Left cardiac atrium (tissue), 4 donors: ENCODE results near the gene TANC1. TPM values are rescaled to one million over a fixed set of nuclear protein-coding genes. Genes with fewer than 3 reads are reported as not detected.

Source experiments
- ATAC-seq, 2 donors: fragments of 200-7000 bp; cut with Tn5 transposase; one replicate each; pipeline ENCODE4 v1.9.1; 2020; ENCODE audit warnings: mild to moderate bottlenecking in 2 of 2, moderate library complexity in 2 of 2
- DNase-seq: peaks from one replicate; pipeline ENCODE4 v3.0.0-alpha.2; 2020
- intact Hi-C, 2 donors: fragments of 100-400 bp; cut with DNase I; formaldehyde crosslinking; loops; one replicate each; pipeline versions ENCODE4 v1.14.1 to v1.15.1; 2022 to 2023
- total RNA-seq, 2 donors: library from RNA; stranded (reverse); fragmentation: NEBNext Ultra II Directional; extraction: Animal tissue kit (Norgen Biotek cat#: 25700); gene quantifications; one replicate each; pipeline ENCODE4 v1.2.1, GENCODE V29; 2021
- donor health status: DM: no; HTN: yes; CAD: no.
- donor health status: DM: no; HTN: yes; CAD: no; lungs with severe emphysema.
- donor health status: DM: yes; HTN: yes; CAD: no.
- donor health status: Dilated cardiomyopathy.

The TANC1 gene
- total RNA-seq, 2 donors from 2014 or later = 38.6 to 80.7 TPM

- DNase-seq = no peak
- intact Hi-C loops = no loop called here
- ATAC-seq = no peak
Measured at GRCh38 chr2:159070235-159070634, 101.8 kb downstream of the TANC1 start.

- intact Hi-C loops = no loop called here
- no peak for DNase-seq
Measured at GRCh38 chr2:159071190-159071915, 102.9 kb downstream of the TANC1 start.

GRCh38 chr2:159072795-159073194 lies 104.4 kb downstream of the TANC1 start:
- intact Hi-C loops = no loop called here

More at GRCh38 chr2:159071190-159071915, 102.9 kb downstream of the TANC1 start:
- ATAC-seq = no peak

GRCh38 chr2:159073256-159073655 lies 104.8 kb downstream of the TANC1 start:
- DNase-seq = no peak
- no peak for ATAC-seq
- intact Hi-C loops = no loop called here

More at GRCh38 chr2:159072795-159073194, 104.4 kb downstream of the TANC1 start:
- no peak for ATAC-seq
- no peak for DNase-seq

GRCh38 chr2:159074605-159075004 lies 106.2 kb downstream of the TANC1 start:
- intact Hi-C loops = no loop called here
- DNase-seq = no peak
- ATAC-seq = no peak

- intact Hi-C loops = no loop called here
- ATAC-seq = no peak
- DNase-seq = no peak
Measured at GRCh38 chr2:159075727-159076126, 107.3 kb downstream of the TANC1 start.

GRCh38 chr2:159076241-159076640 lies 107.8 kb downstream of the TANC1 start:
- intact Hi-C loops = no loop called here
- DNase-seq = no peak
- ATAC-seq = peak; percentile 70 to 85

GRCh38 chr2:159077869-159078268 lies 109.4 kb downstream of the TANC1 start:
- ATAC-seq (no peak), DNase-seq (no peak)
- intact Hi-C loops = no loop called here

- DNase-seq (no peak), ATAC-seq (no peak)
- intact Hi-C loops = no loop called here
Measured at GRCh38 chr2:159078443-159078842, 110.0 kb downstream of the TANC1 start.

- DNase-seq (no peak), ATAC-seq (no peak)
- intact Hi-C loops = no loop called here
Measured at GRCh38 chr2:159080641-159081040, 112.2 kb downstream of the TANC1 start.

- DNase-seq = no peak
- ATAC-seq = no peak
- intact Hi-C loops = no loop called here
Measured at GRCh38 chr2:159082119-159082518, 113.7 kb downstream of the TANC1 start.

GRCh38 chr2:159084384-159085370 lies 116.2 kb downstream of the TANC1 start:
- no peak for DNase-seq
- intact Hi-C loops = no loop called here
- peak; percentile 51 to 60 for ATAC-seq

GRCh38 chr2:159086342-159086741 lies 117.9 kb downstream of the TANC1 start:
- no peak for ATAC-seq
- peak; percentile 53 for DNase-seq
- intact Hi-C loops = no loop called here

GRCh38 chr2:159086826-159087225 lies 118.4 kb downstream of the TANC1 start:
- DNase-seq = no peak
- intact Hi-C loops = no loop called here
- no peak for ATAC-seq

GRCh38 chr2:159088906-159089305 lies 120.5 kb downstream of the TANC1 start:
- DNase-seq (no peak), ATAC-seq (no peak)
- intact Hi-C loops = no loop called here

- intact Hi-C loops = no loop called here
- DNase-seq = no peak
Measured at GRCh38 chr2:159089543-159089942, 121.1 kb downstream of the TANC1 start.

GRCh38 chr2:159090514-159091201 lies 122.2 kb downstream of the TANC1 start:
- intact Hi-C loops = no loop called here
- DNase-seq (no peak), ATAC-seq (peak; percentile 23 to 56)

More at GRCh38 chr2:159089543-159089942, 121.1 kb downstream of the TANC1 start:
- ATAC-seq = peak; percentile 62 to 73

- intact Hi-C loops = no loop called here
- ATAC-seq (peak in 1 of 2 donors; percentile 23), DNase-seq (no peak)
Measured at GRCh38 chr2:159091381-159091780, 122.9 kb downstream of the TANC1 start.

GRCh38 chr2:159091976-159092375 lies 123.5 kb downstream of the TANC1 start:
- intact Hi-C loops = no loop called here
- DNase-seq (no peak), ATAC-seq (no peak)

GRCh38 chr2:159093497-159093896 lies 125.1 kb downstream of the TANC1 start:
- DNase-seq (no peak), ATAC-seq (no peak)
- intact Hi-C loops = no loop called here
